Fibroblast of pulmonary artery (primary cell): ENCODE results near the gene COPB1.

Source experiments
- DNase-seq: peaks from one replicate; pipeline ENCODE4 v3.0.0-alpha.2; 2010; ENCODE audit warnings: low read depth
- H3K4me3 ChIP-seq: replicated peaks from 2 replicates; pipeline ENCODE4 v1.5.1; 2011; ENCODE audit warnings: low read depth, mild to moderate bottlenecking, control low read depth, low read length, moderate library complexity
- CTCF ChIP-seq: IDR thresholded peaks from 2 replicates; pipeline ENCODE4 v1.5.1; 2011; ENCODE audit warnings: mild to moderate bottlenecking, control low read depth, low read length, inconsistent platforms; ENCODE audit errors: missing control alignments

Gene COPB1

GRCh38 chr11:14471127-14471526, 28.5 kb downstream of the COPB1 start:
- DNase-seq, result no peak
- no peak overlapping the region for H3K4me3 ChIP-seq
- no peak for TF ChIP-seq CTCF

DNA sequence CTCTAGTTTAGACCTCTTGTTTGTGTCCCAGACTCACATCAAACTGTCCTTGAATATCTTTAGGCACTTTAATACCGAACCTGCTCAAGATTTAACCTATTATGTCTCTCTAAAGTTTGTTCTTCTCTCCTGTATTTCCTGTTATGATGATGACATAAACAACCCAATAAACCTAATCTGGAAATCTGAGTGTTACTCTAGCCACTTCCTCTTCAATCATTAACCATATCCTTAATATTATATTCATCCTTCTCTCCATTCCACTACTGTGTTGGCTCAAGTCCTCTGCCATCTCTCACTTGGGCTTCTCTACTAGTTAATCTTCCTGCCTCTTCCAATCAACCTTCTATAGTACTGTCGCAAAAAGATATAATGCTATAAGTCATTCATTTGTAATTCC, 36.0 kb downstream of the COPB1 start:
- no peak for TF ChIP-seq CTCF
- DNase-seq, result no peak
- no peak overlapping the region for H3K4me3 ChIP-seq

GRCh38 chr11:14460147-14460546, 39.5 kb downstream of the COPB1 start:
- no peak overlapping the region for H3K4me3 ChIP-seq
- TF ChIP-seq CTCF, result no peak
- no peak for DNase-seq

DNA sequence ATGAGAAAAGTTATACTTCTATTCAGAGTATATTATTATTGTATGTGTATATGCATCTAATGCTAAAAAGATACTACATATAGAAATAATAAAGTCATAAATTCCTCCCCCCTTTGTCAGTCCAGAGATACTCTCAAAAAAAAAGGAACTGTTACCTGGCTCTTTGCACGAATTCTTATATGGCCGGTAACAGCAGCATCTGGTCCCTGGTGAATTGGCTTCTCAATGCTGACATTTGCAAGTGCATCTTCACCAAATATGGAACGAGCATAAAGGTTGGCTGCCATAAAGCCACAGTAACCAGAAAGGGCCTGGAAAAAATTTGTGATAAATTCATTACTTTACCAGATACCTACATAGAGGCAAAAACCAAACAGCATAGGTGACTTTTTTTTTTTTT, 41.2 kb downstream of the COPB1 start:
- no peak for TF ChIP-seq CTCF
- no peak for DNase-seq
- no peak overlapping the region for H3K4me3 ChIP-seq

- peak; percentile 18 for DNase-seq
- H3K4me3 ChIP-seq, result no peak overlapping the region
- TF ChIP-seq CTCF, result no peak
Measured at GRCh38 chr11:14455648-14456430, 43.8 kb downstream of the COPB1 start.

- TF ChIP-seq CTCF, result peak; percentile 72
- peak; percentile 54 for DNase-seq
- no peak overlapping the region for H3K4me3 ChIP-seq
Measured at GRCh38 chr11:14454861-14455632, 44.6 kb downstream of the COPB1 start.
